A549 (cell line): Measurements from ENCODE around the gene SNX5. TPM values are rescaled to one million over a fixed set of nuclear protein-coding genes. Genes with fewer than 3 reads are reported as not detected.

Source experiments
- ATAC-seq, 2 experiments: fragments of 200-7000 bp in 1 of 2; fragments of >200 bp in 1 of 2; cut with Nextera tagmentation in 1 of 2; cut with Tn5 transposase in 1 of 2; 3 replicates each; pipeline versions ENCODE4 v1.8.0 to v1.9.1; 2018 to 2020; ENCODE audit warnings: mild to moderate bottlenecking in 1 of 2, moderate library complexity in 1 of 2
- CTCF ChIA-PET: fragments of 300-600 bp; sonication (Branson Sonifier 250); formaldehyde crosslinking; extraction: SDS; loops from one replicate; lab custom pipeline; 2021; ENCODE audit warnings: antibody characterized with exemption, inconsistent platforms; lab: Yijun Ruan, JAX
- POLR2A ChIA-PET: fragments of 350-600 bp; formaldehyde crosslinking; extraction: SDS; loops from one replicate; lab custom pipeline; 2021; ENCODE audit warnings: antibody characterized with exemption, inconsistent platforms; lab: Yijun Ruan, JAX
- DNase-seq, 2 experiments: peaks; one replicate each; pipeline versions ENCODE4 v3.0.0 to v3.0.0-alpha.2; 2011 to 2016; ENCODE audit warnings: low read depth in 1 of 2, low spot score in 1 of 2
- FAIRE-seq: peaks from 2 replicates; lab custom pipeline; 2011; peaks lifted over from hg19 to GRCh38; lab: Jason Lieb, UNC
- H3K27ac ChIP-seq, 2 experiments: fragments of >200 bp; sonication (Bioruptor Twin); formaldehyde crosslinking; 3 replicates each; pipeline ENCODE4 v1.5.1; 2016 to 2017
- H3K4me1 ChIP-seq: fragments of >200 bp; sonication (Bioruptor Twin); formaldehyde crosslinking; 3 replicates; pipeline ENCODE4 v1.6.1; 2016
- H3K4me2 ChIP-seq: fragments of >200 bp; sonication (Bioruptor Twin); formaldehyde crosslinking; 3 replicates; pipeline ENCODE4 v1.6.1; 2016
- H3K4me3 ChIP-seq: fragments of >200 bp; sonication (Bioruptor Twin); formaldehyde crosslinking; 3 replicates; pipeline ENCODE4 v1.5.1; 2016
- H3K9me3 ChIP-seq: fragments of >200 bp; sonication (Bioruptor Twin); formaldehyde crosslinking; 3 replicates; pipeline ENCODE4 v1.6.1; 2016
- BCL3 ChIP-seq: fragments of >200 bp; sonication (Bioruptor Twin); formaldehyde crosslinking; IDR thresholded peaks from 3 replicates; pipeline ENCODE4 v1.6.1; 2016
- CBX8 ChIP-seq: fragments of 200-600 bp; sonication (generic); IDR thresholded peaks from 2 replicates; pipeline ENCODE4 v1.6.1; 2016
- CEBPB ChIP-seq, 2 experiments: fragments of >200 bp in 1 of 2; sonication (Bioruptor Twin) in 1 of 2; formaldehyde crosslinking in 1 of 2; IDR thresholded peaks; 2 replicates each; pipeline ENCODE4 v1.6.1; 2012 to 2016
- E2F6 ChIP-seq: IDR thresholded peaks from 2 replicates; pipeline ENCODE4 v1.6.1; 2012; ENCODE audit warnings: low read depth, borderline replicate concordance
- EHMT2 ChIP-seq: fragments of 200-600 bp; sonication (generic); IDR thresholded peaks from 2 replicates; pipeline ENCODE4 v1.6.1; 2016; ENCODE audit warnings: antibody characterized with exemption, low read depth, mild to moderate bottlenecking, moderate library complexity
- EP300 ChIP-seq, 2 experiments: fragments of >200 bp; sonication (Bioruptor Twin); formaldehyde crosslinking; IDR thresholded peaks; 2 replicates in 1 of 2; 3 replicates in 1 of 2; pipeline ENCODE4 v1.6.1; 2016 to 2017
- ESRRA ChIP-seq: fragments of 150-350 bp; IDR thresholded peaks from 2 replicates; pipeline ENCODE4 v1.6.1; 2014; ENCODE audit warnings: mild to moderate bottlenecking, low read length, borderline replicate concordance
- FOSL2 ChIP-seq, 2 experiments: fragments of 450-650 bp in 1 of 2; fragments of >200 bp in 1 of 2; sonication (Bioruptor Twin) in 1 of 2; formaldehyde crosslinking; IDR thresholded peaks; 2 replicates each; pipeline versions ENCODE4 v1.5.0 to v1.6.1; 2016 to 2020; ENCODE audit warnings: mild to moderate bottlenecking in 1 of 2, moderate library complexity in 1 of 2
- HDAC2 ChIP-seq: fragments of 200-600 bp; sonication (generic); IDR thresholded peaks from 2 replicates; pipeline ENCODE4 v1.6.1; 2016
- HMGXB4 ChIP-seq: fragments of 250-450 bp; sonication (Bioruptor Pico); IDR thresholded peaks from 2 replicates; pipeline ENCODE4 v1.5.0; 2021; ENCODE audit warnings: mild to moderate bottlenecking, moderate library complexity, borderline replicate concordance
- HOXA7 ChIP-seq: fragments of 250-450 bp; sonication (Bioruptor Pico); IDR thresholded peaks from 2 replicates; pipeline ENCODE4 v1.5.0; 2020; ENCODE audit warnings: mild to moderate bottlenecking, moderate library complexity
- JUN ChIP-seq, 2 experiments: fragments of >200 bp; sonication (Bioruptor Twin); formaldehyde crosslinking; IDR thresholded peaks; 2 replicates in 1 of 2; 3 replicates in 1 of 2; pipeline ENCODE4 v1.6.1; 2016 to 2017
- JUNB ChIP-seq: fragments of >200 bp; sonication (Bioruptor Twin); formaldehyde crosslinking; IDR thresholded peaks from 2 replicates; pipeline ENCODE4 v1.6.1; 2016
- MAZ ChIP-seq: fragments of 150-350 bp; IDR thresholded peaks from 2 replicates; pipeline ENCODE4 v1.6.1; 2014; ENCODE audit warnings: antibody characterized with exemption, low read depth, low read length, borderline replicate concordance
- NFE2L2 ChIP-seq: fragments of 150-350 bp; conservative IDR thresholded peaks from 2 replicates; pipeline ENCODE4 v1.6.1; 2014; ENCODE audit warnings: low read length
- NR3C1 ChIP-seq: fragments of >200 bp; sonication (Bioruptor Twin); formaldehyde crosslinking; IDR thresholded peaks from 3 replicates; pipeline ENCODE4 v1.6.1; 2017
- RAD21 ChIP-seq, 2 experiments: fragments of >200 bp in 1 of 2; sonication (Bioruptor Twin) in 1 of 2; formaldehyde crosslinking in 1 of 2; IDR thresholded peaks in 1 of 2; conservative IDR thresholded peaks in 1 of 2; 2 replicates in 1 of 2; 3 replicates in 1 of 2; pipeline ENCODE4 v1.6.1; 2012 to 2018; ENCODE audit warnings: inconsistent platforms in 1 of 2
- RCOR1 ChIP-seq: fragments of 150-350 bp; IDR thresholded peaks from 2 replicates; pipeline ENCODE4 v1.6.1; 2014; ENCODE audit warnings: antibody characterized with exemption, low read length, low read depth
- TP53 ChIP-seq: fragments of 250-450 bp; sonication (Bioruptor Pico); IDR thresholded peaks from 2 replicates; pipeline ENCODE4 v1.5.0; 2021; ENCODE audit warnings: mild to moderate bottlenecking, moderate library complexity
- WGBS: methylation state at CpG from one replicate; pipeline ENCODE4 v1.1.6; 2017; ENCODE audit errors: missing lambda C conversion rate; 5-methylcytosine and 5-hydroxymethylcytosine counted together
- polyA plus RNA-seq, 4 experiments: library from polyadenylated mRNA; depleted of rRNA in 3 of 4; stranded (reverse); fragments of >200 nt; fragmentation: RNase III in 1 of 4; extraction: RNeasy Plus Mini Kit Qiagen cat#74134 plus additional on column Dnase treatment in 1 of 4; gene quantifications; 2 replicates in 3 of 4; 3 replicates in 1 of 4; pipeline ENCODE4 v1.2.3, GENCODE V29; 2011 to 2017
- TF ChIP-seq, protein P1 (sequence below): fragments of 450-650 bp; IDR thresholded peaks from 2 replicates; pipeline ENCODE4 v1.6.1; 2014; ENCODE audit warnings: antibody characterized with exemption

SNX5 gene
- polyA plus RNA-seq, 2 of the 4 experiments (the other 2 are of a cell fraction), result 225 to 342 TPM

GRCh38 chr20:17946040-17946439, 22.6 kb downstream of the SNX5 start:
- H3K4me3 ChIP-seq, result no peak overlapping the region
- 93% methylated on average over 5 of the region's 5 CpGs for WGBS
- FAIRE-seq (no peak), DNase-seq (no peak), ATAC-seq (no peak)
- TF ChIP-seq NR3C1 (no peak), RAD21 (conservative IDR thresholded peaks at IDR 0.05 in 1 of 2, IDR thresholded peaks at IDR 0.05 in 1 of 2) (no peak), HOXA7 (CRISPR knock-in tag) (no peak), EHMT2 (no peak), E2F6 (no peak), CBX8 (no peak), NFE2L2 (no peak)
- ChIA-PET POLR2A (no interaction called here), CTCF (interaction anchor here (0.6 to 3.0 kb wide), 6 partner anchors 10 to 1345 kb away, joined by 3 to 11 read pairs (median 4); partner anchors contain the start of gene RRBP1)
- no peaks in the 10 kb centered on the region for H3K4me1 ChIP-seq
- H3K27ac ChIP-seq, result no peak overlapping the region
- H3K4me2 ChIP-seq, result no peak overlapping the region
- H3K9me3 ChIP-seq, result no peaks in the 10 kb centered on the region

- H3K9me3 ChIP-seq, result no peaks in the 10 kb centered on the region
- no peak overlapping the region for H3K4me2 ChIP-seq
- no peaks in the 10 kb centered on the region for H3K4me1 ChIP-seq
- DNase-seq (no peak), ATAC-seq (no peak), FAIRE-seq (no peak)
- ChIA-PET POLR2A (no interaction called here), CTCF (interaction anchor here (1.0 to 3.0 kb wide), 5 partner anchors 8 to 264 kb away, joined by 3 to 11 read pairs (median 3); no protein-coding TSS in a partner anchor)
- TF ChIP-seq CEBPB (IDR thresholded peaks at IDR 0.05), result no peak
- TF ChIP-seq RCOR1, result no peak
- no peak for TF ChIP-seq FOSL2 (IDR thresholded peaks at IDR 0.05)
- no peak for TF ChIP-seq FOSL2 (CRISPR knock-in tag; IDR thresholded peaks at IDR 0.05)
- no peak for TF ChIP-seq JUNB
- TF ChIP-seq ESRRA, result no peak
- no peak for TF ChIP-seq HDAC2
- TF ChIP-seq MAZ, result no peak
- no peak for TF ChIP-seq EP300 (IDR thresholded peaks at IDR 0.05)
- TF ChIP-seq CBX8, result no peak
- TF ChIP-seq, protein P1, sequence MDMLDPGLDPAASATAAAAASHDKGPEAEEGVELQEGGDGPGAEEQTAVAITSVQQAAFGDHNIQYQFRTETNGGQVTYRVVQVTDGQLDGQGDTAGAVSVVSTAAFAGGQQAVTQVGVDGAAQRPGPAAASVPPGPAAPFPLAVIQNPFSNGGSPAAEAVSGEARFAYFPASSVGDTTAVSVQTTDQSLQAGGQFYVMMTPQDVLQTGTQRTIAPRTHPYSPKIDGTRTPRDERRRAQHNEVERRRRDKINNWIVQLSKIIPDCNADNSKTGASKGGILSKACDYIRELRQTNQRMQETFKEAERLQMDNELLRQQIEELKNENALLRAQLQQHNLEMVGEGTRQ, result no peak
- WGBS, result 84% methylated on average over 4 of the region's 4 CpGs
- H3K27ac ChIP-seq, result no peak overlapping the region
- no peak overlapping the region for H3K4me3 ChIP-seq
Observed at GRCh38 chr20:17944854-17945474, 23.6 kb downstream of the SNX5 start.

DNA sequence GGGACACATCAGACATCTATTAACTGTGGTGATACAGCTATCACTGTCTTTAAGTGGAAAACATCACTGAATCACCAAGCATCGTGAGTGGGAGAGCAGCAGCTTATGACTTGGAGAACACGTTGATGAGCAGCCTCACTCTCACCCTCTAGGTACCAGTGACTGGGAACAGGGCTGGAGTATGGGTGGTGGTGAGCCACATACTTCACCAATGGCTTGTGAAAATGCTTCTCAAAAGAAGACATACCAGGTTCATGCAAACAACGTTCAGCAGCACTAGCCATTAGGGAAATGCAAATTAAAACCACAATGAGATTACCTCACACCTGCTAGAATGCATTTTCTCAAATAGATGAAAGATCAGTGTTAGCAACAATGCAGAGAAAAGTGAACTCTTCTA, 25.3 kb downstream of the SNX5 start:
- FAIRE-seq, result no peak
- TF ChIP-seq TP53 (CRISPR knock-in tag), result no peak
- TF ChIP-seq BCL3, result no peak
- TF ChIP-seq RCOR1, result no peak
- TF ChIP-seq JUN (IDR thresholded peaks at IDR 0.05), result 0 out of 5 replicates have a peak, but pooled peaks of 1 of the 2 experiments have one; percentile 13
- no peak for TF ChIP-seq HMGXB4 (CRISPR knock-in tag)

More for the DNA sequence above, 25.3 kb downstream of the SNX5 start:
- ATAC-seq (no peak), DNase-seq (no peak)
- no peak overlapping the region for H3K4me3 ChIP-seq
- H3K9me3 ChIP-seq, result no peaks in the 10 kb centered on the region
- H3K4me1 ChIP-seq, result no peaks in the 10 kb centered on the region
- POLR2A ChIA-PET, result no interaction called here
- CTCF ChIA-PET, result interaction anchor here (1.1 to 3.0 kb wide), 2 partner anchors 16 to 22 kb away, joined by 4 to 11 read pairs; no protein-coding TSS in a partner anchor
- 74% methylated on average over 3 of the region's 3 CpGs for WGBS
- H3K4me2 ChIP-seq, result no peak overlapping the region
- no peak overlapping the region for H3K27ac ChIP-seq
